Right renal cortex interstitium (tissue), 3 donors: Measurements from ENCODE around the gene TMEM134. TPM values are rescaled to one million over a fixed set of nuclear protein-coding genes. Genes with fewer than 3 reads are reported as not detected.

ENCODE experiments used
- DNase-seq, 3 donors: peaks; one replicate each; pipeline ENCODE4 v3.0.0-alpha.2; 2013; ENCODE audit warnings: low read depth in 3 of 3, low spot score in 2 of 3
- polyA plus RNA-seq, 3 donors: library from polyadenylated mRNA; unstranded; fragments of 120-200 nt; gene quantifications; one replicate each; pipeline ENCODE4 v1.2.1, GENCODE V29; 2013; ENCODE audit not compliant: insufficient read length in 3 of 3

Gene TMEM134
- polyA plus RNA-seq, 3 donors, result 36.0 to 45.1 (median 42.7) TPM

GRCh38 chr11:67463680-67464410 lies 5.2 kb downstream of the TMEM134 start:
- DNase-seq, result no peak

GRCh38 chr11:67463186-67463585 lies 5.9 kb downstream of the TMEM134 start:
- no peak for DNase-seq

- no peak for DNase-seq
These were observed 10.8 kb downstream of the TMEM134 start for GRCh38 chr11:67458266-67458665.

- no peak for DNase-seq
These were observed 11.6 kb downstream of the TMEM134 start for GRCh38 chr11:67457453-67457852.

DNA sequence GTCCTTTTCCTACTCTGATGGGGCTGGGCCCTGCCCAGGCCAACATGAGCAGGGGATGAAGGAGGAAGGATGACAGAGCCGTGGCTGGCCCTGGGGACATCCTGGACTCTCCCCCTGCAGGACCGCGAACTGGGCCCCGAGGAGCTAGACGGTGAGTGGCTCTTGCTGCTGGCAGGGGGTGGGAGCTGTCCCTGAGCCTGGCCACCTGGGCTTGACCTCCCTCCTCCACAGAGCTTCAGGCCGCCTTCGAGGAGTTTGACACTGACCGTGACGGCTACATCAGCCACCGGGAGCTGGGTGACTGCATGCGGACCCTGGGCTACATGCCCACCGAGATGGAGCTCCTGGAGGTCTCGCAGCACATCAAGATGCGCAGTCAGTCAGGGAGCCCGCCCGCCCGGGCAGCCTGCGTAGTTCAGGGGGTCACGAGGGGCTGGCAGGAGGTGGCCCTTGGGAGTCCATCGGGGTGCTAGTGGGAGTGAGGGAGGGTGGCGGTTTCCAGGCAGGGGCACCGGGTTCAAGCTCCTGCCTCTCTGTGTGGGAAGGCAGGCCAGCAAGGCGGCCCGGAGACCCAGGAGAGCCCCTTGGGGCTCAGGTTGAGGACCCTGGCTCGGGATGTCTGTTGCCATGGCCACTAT lies 12.9 kb downstream of the TMEM134 start:
- DNase-seq, result no peak

- DNase-seq, result no peak
These were observed 14.0 kb downstream of the TMEM134 start, which contains the start of gene CABP4 for GRCh38 chr11:67455054-67455453. Gene CABP4 (plus strand): TSS chr11:67455354. CDS start chr11:67455424, 70 bp downstream.

- no peak for DNase-seq
These were observed 15.0 kb downstream of the TMEM134 start for GRCh38 chr11:67453816-67454732.

DNA sequence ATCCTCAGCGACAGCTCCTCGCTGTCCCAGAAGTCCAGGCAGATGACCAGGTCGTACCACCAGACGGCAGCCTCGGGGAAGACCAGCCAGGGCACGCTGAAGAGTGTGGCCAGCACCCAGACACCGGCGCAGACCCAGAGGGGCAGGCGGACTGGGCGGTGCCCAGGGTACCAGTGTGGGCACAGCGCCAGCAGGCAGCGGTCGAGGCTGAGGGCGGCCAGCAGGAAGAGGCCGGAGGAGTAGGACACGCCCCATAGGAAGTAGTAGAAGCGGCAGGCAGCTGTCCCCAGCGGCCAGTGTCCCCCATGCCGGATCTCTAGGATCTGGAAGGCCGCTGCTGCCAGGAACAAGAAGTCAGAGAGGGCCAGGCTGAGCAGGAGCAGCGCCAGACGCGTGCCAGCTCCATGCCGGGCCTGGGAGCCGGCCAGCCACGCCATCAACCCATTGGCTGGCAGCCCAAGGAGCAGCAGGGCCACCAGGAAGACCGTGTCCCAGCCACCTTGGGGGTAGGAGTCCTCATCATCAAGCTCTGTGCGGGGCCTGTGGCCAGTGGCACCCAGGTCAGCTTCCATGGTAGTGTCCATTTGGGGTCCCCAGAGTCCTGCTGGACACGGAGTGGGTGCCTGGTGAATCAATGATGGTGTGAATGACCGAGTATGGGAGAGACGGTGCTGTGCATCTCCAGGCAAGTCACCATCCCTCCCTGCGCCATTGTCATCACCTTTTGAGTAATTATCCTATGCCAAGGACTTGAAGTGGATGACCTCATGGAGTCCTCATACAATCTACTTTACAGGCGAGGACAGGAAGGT lies 16.7 kb downstream of the TMEM134 start, which contains the start of gene GPR152:
TSS of gene GPR152 (minus strand) at position 589 of the 812 bp plus-strand sequence. CDS start at position 584, 5 bp downstream.
- no peak for DNase-seq

DNA sequence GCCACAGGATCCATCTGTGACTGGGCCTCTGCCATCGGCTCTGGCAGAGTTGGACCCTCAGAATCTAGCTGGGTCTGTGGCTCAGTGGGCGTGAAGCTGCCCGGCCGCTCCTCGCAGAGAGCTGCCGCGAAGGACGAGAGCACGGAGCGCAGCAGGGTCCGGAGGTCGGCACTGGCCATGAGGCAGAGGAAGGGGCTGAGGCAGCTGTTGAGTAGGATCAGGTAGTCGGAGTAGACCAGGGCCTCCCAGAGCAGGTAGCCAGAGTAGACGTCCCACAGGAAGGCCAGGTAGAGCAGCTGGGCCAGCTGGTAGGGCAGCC lies 17.4 kb downstream of the TMEM134 start:
- no peak for DNase-seq

GRCh38 chr11:67450796-67451657 lies 18.0 kb downstream of the TMEM134 start:
- no peak for DNase-seq

DNA sequence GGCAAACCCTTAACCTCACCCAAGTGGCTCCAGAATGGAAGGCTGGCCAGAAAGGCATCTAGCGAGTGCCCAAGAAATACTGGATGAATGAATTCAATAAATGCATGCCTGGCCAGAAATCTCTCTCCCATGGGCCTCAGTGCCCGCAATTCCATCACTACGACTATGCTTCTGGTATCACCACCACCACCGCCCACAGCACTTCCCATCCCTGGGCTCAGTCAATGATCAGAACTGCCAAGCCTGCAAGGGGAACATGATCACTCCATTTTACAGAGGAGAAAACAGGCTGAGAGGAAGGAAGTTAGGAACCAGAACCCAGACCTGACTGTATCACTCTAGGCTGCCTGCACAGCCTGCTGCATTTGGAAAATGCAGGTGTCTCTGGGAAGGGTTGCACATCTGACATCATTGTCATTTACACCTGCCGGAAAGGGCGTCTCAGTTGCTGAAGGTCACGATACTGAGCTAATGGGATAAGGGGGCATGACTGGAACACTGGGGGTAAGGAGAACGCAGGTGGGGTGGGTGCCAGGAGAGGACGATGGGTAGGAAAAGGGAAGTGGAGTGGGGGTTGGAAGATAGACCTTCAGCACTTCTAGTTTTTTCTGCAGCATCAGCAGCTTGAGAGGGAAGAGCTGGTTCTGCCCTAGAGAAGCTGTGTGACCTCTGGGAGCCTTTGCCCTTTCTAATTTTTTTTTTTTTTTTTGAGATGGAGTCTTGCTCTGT lies 19.8 kb downstream of the TMEM134 start:
- DNase-seq, result no peak

- DNase-seq, result no peak
These were observed 20.8 kb downstream of the TMEM134 start for GRCh38 chr11:67448220-67448609.

GRCh38 chr11:67445515-67445914 lies 23.5 kb downstream of the TMEM134 start:
- no peak for DNase-seq

DNA sequence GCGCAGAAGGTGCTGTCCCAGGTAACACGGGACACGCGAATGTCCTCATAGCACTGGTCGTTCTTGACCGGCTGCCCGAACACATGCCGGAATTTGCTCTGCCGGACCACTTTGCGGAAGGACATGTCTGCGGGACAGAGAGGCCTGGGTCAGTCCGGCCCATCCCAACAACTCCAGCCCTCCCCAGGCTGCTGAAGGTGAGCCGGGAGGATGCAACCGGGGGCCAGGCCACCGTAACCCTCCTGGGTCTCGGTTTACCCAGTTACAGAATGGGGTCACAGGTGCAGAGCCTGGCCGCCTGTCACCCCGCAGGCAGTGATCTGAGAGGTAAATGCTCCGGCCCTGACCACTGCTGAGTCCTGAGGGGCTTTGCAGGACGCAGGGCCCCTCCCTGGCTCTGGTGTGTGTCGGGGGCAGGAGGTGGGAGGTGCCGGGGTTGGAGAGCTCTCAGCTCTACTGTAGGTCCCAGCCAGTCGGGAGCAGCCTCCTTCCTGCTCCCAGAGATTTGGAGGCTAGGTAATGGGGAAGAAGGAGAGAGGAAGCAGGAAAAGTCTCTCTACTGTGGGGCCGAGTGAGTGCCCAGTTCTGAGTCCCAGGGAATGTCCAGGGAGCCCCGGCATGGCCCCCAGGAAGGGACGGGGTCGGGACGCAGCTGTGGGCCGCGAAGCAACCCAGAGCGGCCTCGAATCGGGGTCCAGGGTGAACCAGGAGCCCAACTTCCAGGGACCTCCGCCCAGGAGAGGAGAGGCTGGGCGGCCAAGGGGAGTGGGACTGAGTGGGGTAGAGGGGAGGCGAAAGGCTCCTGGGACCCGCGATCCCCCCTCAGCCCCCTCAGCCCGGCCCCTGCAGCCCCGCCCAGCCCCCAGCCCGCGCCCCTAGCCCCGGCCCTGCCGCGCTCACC lies 26.3 kb downstream of the TMEM134 start:
- no peak for DNase-seq

DNA sequence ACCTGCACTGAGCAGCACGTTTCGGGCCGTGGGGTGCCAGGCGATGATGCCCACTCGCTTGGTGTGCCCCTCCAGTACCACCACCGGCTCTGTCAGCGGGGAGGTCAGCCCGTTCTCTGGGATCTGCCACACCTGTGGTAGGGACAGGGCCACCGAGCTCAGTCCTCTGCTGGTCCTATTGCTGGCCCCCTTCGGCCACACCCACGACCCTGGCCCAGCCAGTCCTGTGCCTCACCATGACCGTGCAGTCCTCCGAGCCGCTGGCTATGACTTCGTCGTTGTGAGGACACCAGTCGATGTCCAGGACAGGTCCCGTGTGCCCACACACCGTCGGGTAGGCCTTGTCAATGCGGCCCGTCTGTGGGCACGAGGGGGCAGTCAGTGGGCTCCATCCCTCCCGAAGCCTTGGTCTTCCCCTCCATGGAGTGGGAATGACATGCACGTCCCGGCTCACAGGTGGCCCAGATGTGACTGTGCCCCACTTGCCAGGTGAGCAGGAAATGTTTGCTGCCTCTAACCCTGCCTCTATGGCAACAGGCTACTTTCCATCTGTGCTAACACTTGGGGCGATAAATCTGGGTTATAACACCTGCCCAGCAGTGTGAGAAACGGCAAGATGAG lies 27.2 kb downstream of the TMEM134 start:
- no peak for DNase-seq

GRCh38 chr11:67441098-67441563 lies 27.9 kb downstream of the TMEM134 start:
- no peak for DNase-seq
